Measurements from ENCODE around the gene SCLT1.

DNA sequence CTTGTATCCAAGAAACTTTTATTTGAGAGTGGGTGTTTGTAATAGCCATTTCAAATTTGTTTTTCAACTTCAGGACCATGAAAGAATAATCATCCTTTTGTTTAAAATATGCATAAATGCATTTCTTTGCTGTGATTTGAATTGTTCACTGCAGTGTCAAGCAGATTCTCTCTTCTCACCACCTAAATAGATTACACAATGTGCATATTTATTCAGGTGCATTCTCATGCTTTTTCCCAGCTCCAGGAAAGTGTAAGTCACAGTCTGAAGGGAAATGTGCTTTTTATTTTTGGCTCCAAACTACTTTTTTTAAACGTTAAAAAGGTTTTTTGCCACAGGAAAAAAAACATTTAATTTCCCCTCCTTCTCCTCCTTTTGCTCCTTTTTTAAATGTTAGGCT is 20.1 kb upstream of the SCLT1 start:
- TF ChIP-seq GATA3 (IDR thresholded peaks at IDR 0.05; ENCODE audit: low read depth, low read length) (no peak), GATA2 (IDR thresholded peaks at IDR 0.05; ENCODE audit: low read depth, low read length) (no peak)

Data from SH-SY5Y (cell line).